HG03139 (cell line): ENCODE data around the gene IVNS1ABP.
"Not testable (repeated sequence)": the region's sequence is repeated elsewhere in the genome, so short reads cannot be mapped to it uniquely, and the experiment has no call there.

ENCODE experiments used
- ATAC-seq: cut with Tn5 transposase; IDR thresholded peaks from one replicate; pipeline ENCODE4 v1.9.1; 2021; ENCODE audit not compliant: unreplicated experiment

Gene IVNS1ABP

DNA sequence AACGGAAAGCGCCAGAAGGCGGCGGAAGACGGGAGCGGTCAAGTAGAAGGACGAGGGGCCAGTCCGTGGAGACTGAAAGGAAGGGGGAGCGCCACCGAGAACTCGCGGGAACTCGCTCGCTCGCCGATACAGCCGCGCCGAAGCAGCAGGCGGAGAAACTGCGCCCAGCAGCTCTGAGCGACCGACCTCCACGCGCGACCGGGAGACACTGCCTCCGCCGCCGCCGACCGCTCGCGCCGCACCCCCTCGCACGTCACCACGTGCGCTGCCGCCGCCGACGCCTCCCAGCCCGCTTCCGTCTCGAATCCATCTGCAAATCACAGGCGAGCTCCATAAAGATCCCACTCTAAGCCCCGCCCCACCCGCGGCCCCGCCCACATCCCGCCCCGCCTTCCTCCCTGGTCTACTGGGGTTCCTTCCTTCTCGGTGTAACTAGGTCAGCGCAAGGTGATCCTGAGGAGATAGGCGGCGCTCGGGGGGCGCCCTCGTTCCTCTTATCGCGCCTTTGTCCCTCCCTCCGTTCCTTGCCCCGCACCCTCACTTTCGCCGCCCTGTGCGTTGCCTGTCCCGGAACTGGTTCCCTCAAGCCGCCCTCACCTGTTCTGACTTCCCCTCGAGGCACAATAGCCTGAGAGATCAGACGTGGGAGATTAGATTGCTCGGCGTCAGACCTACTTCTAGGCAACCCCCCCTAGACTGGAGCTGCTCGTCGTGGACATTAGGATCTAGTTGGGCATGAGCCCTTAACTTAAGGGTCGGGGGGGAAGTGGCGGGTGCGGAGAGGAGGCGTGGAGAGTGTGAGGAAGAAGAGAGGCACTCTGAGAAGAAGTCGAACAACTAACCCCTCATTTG is at the start of gene IVNS1ABP:
TSS of gene IVNS1ABP (minus strand) at position 210 of the 852 bp plus-strand sequence. CDS start 7,750 bp downstream, outside the sequence.
- ATAC-seq, result peak; percentile 75

DNA sequence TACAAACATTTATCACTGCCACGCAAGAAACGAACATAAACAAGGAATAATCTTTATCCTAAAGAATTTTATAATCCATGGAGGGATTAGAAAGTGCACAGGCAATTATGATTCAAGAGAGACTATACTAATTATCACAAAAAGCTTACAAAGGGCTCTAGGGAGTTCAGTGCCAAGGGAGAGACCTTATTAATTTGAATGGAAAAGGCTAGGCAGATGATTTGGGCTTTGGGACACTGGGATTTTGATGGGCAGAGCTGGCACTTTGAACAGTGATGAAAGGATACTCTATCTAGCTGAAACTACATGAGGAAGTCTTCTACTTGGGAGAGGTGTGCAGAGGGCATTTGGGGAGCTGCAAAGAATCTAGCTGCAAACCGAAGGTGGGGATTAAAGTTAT is 48.9 kb upstream of the IVNS1ABP start:
- ATAC-seq, result no peak

- ATAC-seq, result not testable (repeated sequence)
Measured at GRCh38 chr1:185364528-185364927, 47.5 kb upstream of the IVNS1ABP start.

- ATAC-seq, result no peak
Measured at GRCh38 chr1:185363205-185363604, 46.2 kb upstream of the IVNS1ABP start.

DNA sequence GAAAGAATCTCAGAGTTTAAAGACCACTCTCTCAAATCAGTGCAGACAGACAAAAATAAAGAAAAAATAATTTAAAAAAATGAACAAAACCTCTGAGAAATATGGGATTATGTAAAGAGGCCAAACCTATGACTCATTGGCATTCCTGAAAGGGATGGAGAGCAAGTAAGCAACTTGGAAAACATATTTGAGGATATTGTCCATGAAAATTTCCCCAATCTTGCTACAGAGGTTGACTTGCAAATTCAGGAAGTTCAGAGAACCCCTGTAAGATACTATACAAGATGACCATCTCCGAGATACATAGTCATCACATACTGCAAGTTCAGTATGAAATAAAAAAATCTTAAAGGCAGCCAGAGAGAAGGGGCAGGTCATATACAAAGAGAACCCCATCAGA is 43.7 kb upstream of the IVNS1ABP start:
- no peak for ATAC-seq

GRCh38 chr1:185358957-185359356 is 41.9 kb upstream of the IVNS1ABP start:
- ATAC-seq, result no peak

DNA sequence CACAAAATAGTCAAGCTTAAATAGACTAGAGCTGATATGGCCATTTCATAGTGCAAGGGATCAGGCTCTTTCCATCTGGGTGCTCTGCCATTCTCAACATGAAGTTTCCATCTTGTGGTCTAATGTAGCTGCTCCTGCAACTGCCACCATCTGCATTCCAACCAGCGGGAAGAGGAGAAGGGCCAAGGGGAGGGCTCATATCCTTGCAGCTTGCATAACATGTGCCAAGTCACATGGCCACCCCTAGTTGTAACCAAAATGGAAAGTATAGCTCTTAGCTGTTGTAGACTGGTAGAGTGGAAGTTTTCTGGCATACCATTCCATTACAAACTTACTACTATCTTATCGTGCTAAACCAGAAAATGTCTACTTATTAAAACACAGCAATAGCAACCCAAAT is 38.9 kb upstream of the IVNS1ABP start:
- ATAC-seq, result no peak

GRCh38 chr1:185353124-185353523 is 36.1 kb upstream of the IVNS1ABP start:
- no peak for ATAC-seq

DNA sequence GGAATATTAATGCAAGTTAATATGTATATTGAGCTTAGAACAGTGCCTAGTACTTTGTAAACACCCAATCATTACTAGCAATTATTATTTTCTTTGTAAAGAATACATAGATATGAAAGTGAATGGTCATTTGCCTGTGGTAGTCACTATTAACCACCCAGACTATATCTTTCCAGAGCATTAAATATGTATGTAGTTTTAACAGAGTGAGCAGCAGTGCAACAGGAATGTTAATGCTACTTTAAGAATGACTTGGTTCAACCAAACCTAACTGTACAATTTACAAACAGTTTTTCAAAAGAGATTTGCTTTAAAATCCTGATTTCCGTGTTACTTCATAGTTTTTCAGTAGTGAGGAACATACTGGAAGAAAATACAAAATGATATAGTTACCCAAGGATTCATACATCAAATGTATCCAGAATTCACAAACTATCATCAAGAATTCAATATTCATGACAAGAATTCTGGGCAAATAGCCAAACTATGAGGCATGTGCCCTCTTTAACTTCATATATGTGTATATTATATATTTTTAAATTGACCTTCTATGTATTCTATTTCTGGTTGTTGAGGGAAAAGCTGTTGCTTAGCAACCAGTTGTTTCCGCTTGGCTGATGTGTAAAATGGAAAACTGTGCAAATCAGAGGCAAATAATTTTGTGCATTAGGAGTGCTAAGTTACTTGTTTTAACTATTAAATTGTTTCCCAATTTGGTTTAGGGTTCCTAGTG is 34.9 kb upstream of the IVNS1ABP start:
- ATAC-seq, result no peak

DNA sequence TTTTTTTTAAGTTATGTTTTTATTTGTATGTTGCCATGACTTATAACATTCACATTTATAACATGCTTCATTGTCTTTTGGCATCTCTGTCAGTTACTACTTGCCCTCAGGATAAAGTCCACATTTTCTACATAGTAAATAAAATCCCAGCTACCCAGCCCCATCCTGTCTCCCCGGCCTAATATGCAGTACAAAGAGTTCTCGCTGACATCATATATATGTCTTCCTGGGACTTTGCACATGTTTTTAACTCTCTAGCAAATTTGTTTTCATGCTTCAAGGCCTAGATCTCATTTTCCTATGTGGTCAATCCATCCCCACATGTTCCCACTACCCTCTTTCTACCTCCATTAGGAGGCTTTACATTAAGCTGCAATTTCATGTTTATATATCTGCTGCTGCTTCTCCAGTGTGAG is 33.0 kb upstream of the IVNS1ABP start:
- ATAC-seq, result no peak

GRCh38 chr1:185349556-185349955 is 32.5 kb upstream of the IVNS1ABP start:
- no peak for ATAC-seq

DNA sequence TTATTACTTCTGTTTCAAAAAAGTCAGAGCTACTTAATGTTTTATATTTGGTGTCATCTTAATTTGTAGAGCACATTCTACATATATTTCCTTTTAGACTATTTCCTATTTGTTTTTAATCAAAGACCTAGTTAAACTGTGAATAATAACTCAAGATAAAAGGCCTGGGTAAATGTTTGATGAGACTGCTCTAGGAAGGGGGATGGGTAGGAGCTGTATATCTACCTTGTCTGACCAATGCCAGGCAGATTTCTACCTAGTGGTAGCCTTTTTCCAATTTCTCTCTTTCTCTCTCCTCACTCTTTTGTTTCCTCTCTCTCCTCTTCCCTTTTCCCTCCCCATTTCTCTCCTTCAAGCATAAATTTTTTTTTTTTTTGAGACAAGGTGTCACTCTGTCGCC is 31.9 kb upstream of the IVNS1ABP start:
- ATAC-seq, result no peak

- ATAC-seq, result no peak
Measured at GRCh38 chr1:185348296-185348695, 31.3 kb upstream of the IVNS1ABP start.

DNA sequence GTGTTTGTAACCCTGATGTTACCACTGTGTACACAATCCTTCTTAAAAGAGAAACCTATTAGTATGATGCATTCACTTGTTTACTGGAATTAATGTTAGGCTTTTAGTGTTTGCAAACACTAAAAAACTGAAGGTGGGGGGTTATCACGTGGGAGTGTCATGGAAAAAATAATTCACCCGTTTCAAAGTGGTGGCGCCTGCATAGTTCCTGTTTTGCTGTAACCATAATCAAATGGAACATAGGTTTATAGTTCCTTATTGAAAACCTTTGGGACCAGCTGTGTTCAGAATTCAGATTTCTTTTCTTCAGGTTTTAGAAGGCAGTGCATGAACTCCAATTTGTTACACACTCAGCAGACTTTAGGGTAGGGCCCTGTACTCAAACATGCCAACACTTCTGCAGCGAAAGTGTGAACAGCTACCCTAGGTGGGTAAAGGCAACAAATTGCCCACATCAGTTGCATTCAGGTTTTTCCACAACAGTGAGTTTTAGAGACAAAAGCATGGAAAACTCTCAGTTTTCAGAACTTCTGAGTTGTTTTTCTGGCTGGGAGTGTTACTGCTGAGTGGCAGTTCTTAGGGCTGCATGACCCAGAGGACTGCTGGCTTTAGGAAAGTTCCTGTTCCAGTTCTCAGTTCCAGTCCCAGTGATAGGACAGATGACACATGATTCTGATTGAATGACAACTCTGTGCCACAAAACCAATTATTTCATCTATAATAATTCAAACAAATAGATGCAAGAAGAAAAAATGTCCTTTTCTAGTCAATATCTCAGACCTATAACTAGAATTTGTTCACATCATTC is 29.1 kb upstream of the IVNS1ABP start:
- ATAC-seq, result peak; percentile 56

GRCh38 chr1:185343306-185343705 is 26.3 kb upstream of the IVNS1ABP start:
- no peak for ATAC-seq

DNA sequence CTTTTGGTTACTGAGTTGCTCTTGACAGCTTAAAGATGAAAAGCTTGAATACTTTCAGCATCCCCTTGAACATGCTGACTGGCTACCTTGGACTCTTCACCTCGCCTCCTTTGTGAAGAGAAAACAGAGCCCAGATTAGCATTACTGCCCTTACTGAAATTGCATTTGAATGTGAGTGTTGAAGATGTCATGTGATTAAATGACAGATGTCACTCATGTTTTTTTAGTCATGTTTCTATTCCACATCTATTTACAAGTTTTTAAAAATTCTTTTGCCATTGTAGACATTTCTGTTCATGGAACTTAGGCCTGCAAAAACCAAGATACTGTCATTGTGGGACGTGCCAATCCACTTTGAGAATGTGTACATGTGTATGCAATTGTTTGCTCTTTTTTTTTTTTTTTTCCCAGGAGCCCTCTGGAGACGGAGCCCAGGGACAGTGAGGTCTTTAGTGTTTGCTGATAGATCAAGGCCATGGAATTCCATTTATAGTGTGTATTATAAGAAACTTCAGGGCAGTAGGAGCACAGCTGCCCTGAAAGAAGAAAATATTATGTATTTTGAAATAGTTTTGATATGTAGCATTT is 25.7 kb upstream of the IVNS1ABP start:
- ATAC-seq, result no peak

- no peak for ATAC-seq
Measured at GRCh38 chr1:185342017-185342416, 25.0 kb upstream of the IVNS1ABP start.

- no peak for ATAC-seq
Measured at GRCh38 chr1:185341196-185341781, 24.2 kb upstream of the IVNS1ABP start.

- peak; percentile 90 for ATAC-seq
Measured at GRCh38 chr1:185338719-185339622, 21.9 kb upstream of the IVNS1ABP start.

DNA sequence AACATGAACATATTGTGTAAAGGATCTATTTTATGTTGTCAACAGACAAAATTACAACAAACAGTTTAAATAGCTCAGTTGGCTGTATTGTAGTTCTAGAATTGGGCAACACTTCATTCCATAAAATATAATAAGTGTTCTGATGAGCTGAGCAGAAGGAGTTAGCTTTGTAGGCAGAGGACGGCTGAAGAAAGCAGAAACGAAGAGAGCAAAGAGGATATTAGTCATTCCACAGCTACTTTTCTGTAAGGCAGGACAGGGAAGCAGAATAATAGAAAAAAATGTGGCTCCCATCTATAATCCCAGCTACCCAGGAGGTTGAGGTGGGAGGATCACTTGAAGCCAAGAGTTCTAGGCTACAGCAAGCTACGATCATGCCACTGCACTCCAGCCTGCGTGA is 20.2 kb upstream of the IVNS1ABP start:
- no peak for ATAC-seq
